ENCODE measurements around the gene MBTPS1. TPM values are rescaled to one million over a fixed set of nuclear protein-coding genes. Genes with fewer than 3 reads are reported as not detected.

Gene MBTPS1
- total RNA-seq, 1 donor from 2014 or later = 63.4 TPM

DNA sequence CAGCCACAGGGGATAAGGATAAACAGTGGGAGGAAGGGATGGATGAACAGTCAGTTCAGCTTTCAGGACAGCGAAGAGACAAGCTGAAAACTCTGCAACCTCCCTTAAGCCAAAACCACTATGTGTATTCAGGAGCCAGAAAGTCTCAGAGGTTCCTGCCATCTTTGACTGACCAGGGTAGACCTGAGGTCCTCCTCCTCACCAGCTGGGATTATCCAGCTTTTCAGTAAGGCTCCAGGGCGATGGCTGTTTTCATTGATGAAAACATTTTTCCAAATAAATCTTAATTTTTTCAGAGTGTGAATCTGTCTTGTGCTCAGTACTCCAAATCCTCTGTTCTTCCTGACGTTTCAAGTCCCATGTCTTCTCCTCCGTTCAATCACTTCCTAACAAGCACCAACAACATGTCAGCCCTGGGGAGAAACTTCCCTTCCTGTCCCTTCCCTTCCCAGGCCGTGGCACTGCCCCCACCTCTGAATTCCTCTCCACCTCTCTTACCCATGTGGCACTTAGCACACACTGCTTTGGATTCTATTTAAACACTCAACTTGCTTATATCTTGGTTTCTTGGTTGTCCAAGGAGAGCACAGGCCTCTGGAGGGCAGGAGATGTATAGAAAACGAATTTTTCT, 23.0 kb upstream of the MBTPS1 start:
- Histone ChIP-seq H3K4me3 (ENCODE audit: low read depth, low read length) (no peak overlapping the region), H3K36me3 (ENCODE audit: control insufficient read depth, insufficient read depth, low read length) (no peaks in the 10 kb centered on the region), H3K27me3 (ENCODE audit: control insufficient read depth, insufficient read depth, low read length) (no peaks in the 10 kb centered on the region)
- no peak for FAIRE-seq
- TF ChIP-seq CTCF (IDR thresholded peaks at IDR 0.05; ENCODE audit: insufficient read depth, low read length, severe bottlenecking) = no peak
- DNase-seq (ENCODE audit: low read depth) = no peak

DNA sequence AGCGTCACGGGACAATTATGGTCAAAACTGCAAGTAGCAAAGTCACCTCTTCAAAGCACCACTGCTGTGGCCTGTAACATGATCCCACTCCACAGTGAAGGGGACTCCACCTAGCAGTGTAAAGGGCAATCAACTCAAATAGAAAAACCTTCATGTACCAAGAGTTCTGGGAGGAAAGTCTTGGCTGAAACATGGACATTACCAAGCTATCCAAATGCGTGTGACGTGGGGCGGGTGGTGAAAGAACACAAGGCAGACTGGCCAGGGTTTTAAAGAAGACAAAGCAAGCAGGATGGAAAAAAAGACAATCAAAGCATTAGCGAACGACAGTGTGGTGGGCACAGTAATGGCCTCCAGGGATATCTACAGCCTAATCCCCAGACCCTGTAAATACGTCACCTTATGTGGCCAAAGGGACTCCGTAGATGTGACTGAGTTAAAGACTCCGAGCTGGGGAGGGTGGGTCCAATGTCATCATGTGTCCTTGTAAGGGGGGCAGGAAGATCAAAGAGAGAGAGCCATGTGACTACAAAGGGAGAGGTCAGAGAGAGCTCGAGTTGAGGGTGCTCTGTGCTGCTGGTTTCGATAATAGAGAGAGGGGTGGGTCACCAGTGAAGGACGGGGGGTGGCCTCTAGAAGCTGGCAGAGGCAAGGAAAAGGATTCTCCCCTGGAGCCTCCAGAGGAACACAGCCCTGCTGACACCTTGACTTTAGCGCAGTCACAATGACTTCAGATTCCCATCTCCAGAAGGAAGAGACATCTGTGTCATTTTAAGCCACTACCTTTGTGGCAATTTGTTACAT, 22.3 kb upstream of the MBTPS1 start:
- Histone ChIP-seq H3K36me3 (ENCODE audit: control insufficient read depth, insufficient read depth, low read length) (no peaks in the 10 kb centered on the region), H3K4me3 (ENCODE audit: low read depth, low read length) (no peak overlapping the region), H3K27me3 (ENCODE audit: control insufficient read depth, insufficient read depth, low read length) (no peaks in the 10 kb centered on the region)
- TF ChIP-seq CTCF (IDR thresholded peaks at IDR 0.05; ENCODE audit: insufficient read depth, low read length, severe bottlenecking) = no peak
- no peak for DNase-seq (ENCODE audit: low read depth)
- FAIRE-seq = no peak

- H3K4me3 ChIP-seq (ENCODE audit: low read depth, low read length) = no peak overlapping the region
- H3K36me3 ChIP-seq (ENCODE audit: control insufficient read depth, insufficient read depth, low read length) = no peaks in the 10 kb centered on the region
- no peak for DNase-seq (ENCODE audit: low read depth)
- no peak for TF ChIP-seq CTCF (IDR thresholded peaks at IDR 0.05; ENCODE audit: insufficient read depth, low read length, severe bottlenecking)
- no peak for FAIRE-seq
- no peaks in the 10 kb centered on the region for H3K27me3 ChIP-seq (ENCODE audit: control insufficient read depth, insufficient read depth, low read length)
These were observed 21.7 kb upstream of the MBTPS1 start for GRCh38 chr16:84138500-84138823.

- no peak for TF ChIP-seq CTCF (IDR thresholded peaks at IDR 0.05; ENCODE audit: insufficient read depth, low read length, severe bottlenecking)
- no peaks in the 10 kb centered on the region for H3K27me3 ChIP-seq (ENCODE audit: control insufficient read depth, insufficient read depth, low read length)
- FAIRE-seq (no peak), DNase-seq (ENCODE audit: low read depth) (no peak)
- H3K4me3 ChIP-seq (ENCODE audit: low read depth, low read length) = no peak overlapping the region
- H3K36me3 ChIP-seq (ENCODE audit: control insufficient read depth, insufficient read depth, low read length) = no peaks in the 10 kb centered on the region
These were observed 21.1 kb upstream of the MBTPS1 start for GRCh38 chr16:84137769-84138357.

GRCh38 chr16:84137287-84137686, 20.5 kb upstream of the MBTPS1 start:
- no peak for TF ChIP-seq CTCF (IDR thresholded peaks at IDR 0.05; ENCODE audit: insufficient read depth, low read length, severe bottlenecking)

More at GRCh38 chr16:84137287-84137686, 20.5 kb upstream of the MBTPS1 start:
- Histone ChIP-seq H3K36me3 (ENCODE audit: control insufficient read depth, insufficient read depth, low read length) (no peaks in the 10 kb centered on the region), H3K4me3 (ENCODE audit: low read depth, low read length) (no peak overlapping the region), H3K27me3 (ENCODE audit: control insufficient read depth, insufficient read depth, low read length) (no peaks in the 10 kb centered on the region)
- DNase-seq (ENCODE audit: low read depth) (no peak), FAIRE-seq (no peak)

Measured in bronchial epithelial cell (primary cell).